ENCODE measurements around the gene CUBN.

The CUBN gene

GRCh38 chr10:17073725-17074540 is 55.7 kb downstream of the CUBN start:
- in situ Hi-C loops (cut with HindIII; ENCODE audit: low sequenced_read_pairs): no loop called here

- in situ Hi-C loops (cut with HindIII; ENCODE audit: low sequenced_read_pairs): no loop called here
These were observed 60.7 kb downstream of the CUBN start for GRCh38 chr10:17068953-17069352.

- in situ Hi-C loops (cut with HindIII; ENCODE audit: low sequenced_read_pairs): no loop called here
These were observed 62.0 kb downstream of the CUBN start for GRCh38 chr10:17067376-17068264.

GRCh38 chr10:17066807-17067206 is 62.8 kb downstream of the CUBN start:
- in situ Hi-C loops (cut with HindIII; ENCODE audit: low sequenced_read_pairs): no loop called here

- in situ Hi-C loops (cut with HindIII; ENCODE audit: low sequenced_read_pairs): no loop called here
These were observed 63.6 kb downstream of the CUBN start for GRCh38 chr10:17066000-17066399.

- in situ Hi-C loops (cut with HindIII; ENCODE audit: low sequenced_read_pairs): no loop called here
These were observed 64.3 kb downstream of the CUBN start for GRCh38 chr10:17065273-17065672.

- in situ Hi-C loops (cut with HindIII; ENCODE audit: low sequenced_read_pairs): no loop called here
These were observed 65.2 kb downstream of the CUBN start for GRCh38 chr10:17064435-17064834.

- in situ Hi-C loops (cut with HindIII; ENCODE audit: low sequenced_read_pairs): no loop called here
These were observed 66.6 kb downstream of the CUBN start for GRCh38 chr10:17062955-17063484.

GRCh38 chr10:17062493-17062892 is 67.1 kb downstream of the CUBN start:
- in situ Hi-C loops (cut with HindIII; ENCODE audit: low sequenced_read_pairs): no loop called here

- in situ Hi-C loops (cut with HindIII; ENCODE audit: low sequenced_read_pairs): no loop called here
These were observed 67.6 kb downstream of the CUBN start for GRCh38 chr10:17062009-17062408.

- in situ Hi-C loops (cut with HindIII; ENCODE audit: low sequenced_read_pairs): no loop called here
These were observed 68.2 kb downstream of the CUBN start for GRCh38 chr10:17061418-17061817.

GRCh38 chr10:17060289-17060688 is 69.3 kb downstream of the CUBN start:
- in situ Hi-C loops (cut with HindIII; ENCODE audit: low sequenced_read_pairs): no loop called here

- in situ Hi-C loops (cut with HindIII; ENCODE audit: low sequenced_read_pairs): no loop called here
These were observed 70.4 kb downstream of the CUBN start for GRCh38 chr10:17059197-17059688.

- in situ Hi-C loops (cut with HindIII; ENCODE audit: low sequenced_read_pairs): no loop called here
These were observed 71.5 kb downstream of the CUBN start for GRCh38 chr10:17058093-17058492.

GRCh38 chr10:17056781-17057428 is 72.7 kb downstream of the CUBN start:
- in situ Hi-C loops (cut with HindIII; ENCODE audit: low sequenced_read_pairs): no loop called here

- in situ Hi-C loops (cut with HindIII; ENCODE audit: low sequenced_read_pairs): no loop called here
These were observed 76.1 kb downstream of the CUBN start for GRCh38 chr10:17053513-17053912.

GRCh38 chr10:17053061-17053460 is 76.5 kb downstream of the CUBN start:
- in situ Hi-C loops (cut with HindIII; ENCODE audit: low sequenced_read_pairs): no loop called here

GRCh38 chr10:17051851-17052250 is 77.8 kb downstream of the CUBN start:
- in situ Hi-C loops (cut with HindIII; ENCODE audit: low sequenced_read_pairs): no loop called here

GRCh38 chr10:17049195-17049594 is 80.4 kb downstream of the CUBN start:
- in situ Hi-C loops (cut with HindIII; ENCODE audit: low sequenced_read_pairs): no loop called here

- in situ Hi-C loops (cut with HindIII; ENCODE audit: low sequenced_read_pairs): no loop called here
These were observed 81.7 kb downstream of the CUBN start for GRCh38 chr10:17047908-17048307.

GRCh38 chr10:17046989-17047388 is 82.6 kb downstream of the CUBN start:
- in situ Hi-C loops (cut with HindIII; ENCODE audit: low sequenced_read_pairs): no loop called here

Data from DLD1 (cell line).